ENCODE measurements around the gene MYL4.
"Not testable (repeated sequence)": the region's sequence is repeated elsewhere in the genome, so short reads cannot be mapped to it uniquely, and the experiment has no call there.

MYL4 gene

GRCh38 chr17:47262586-47262985 is 53.4 kb downstream of the MYL4 start:
- H3K4me3 ChIP-seq (ENCODE audit: low read depth, low read length) = no peak overlapping the region
- no peak for DNase-seq (ENCODE audit: low read depth, low spot score)
- CTCF ChIA-PET = no interaction called here
- POLR2A ChIA-PET = no interaction called here
- TF ChIP-seq CTCF (IDR thresholded peaks at IDR 0.05; ENCODE audit: insufficient read depth, low read length, missing control alignments) = no peak

- H3K4me3 ChIP-seq (ENCODE audit: low read depth, low read length) = no peak overlapping the region
- TF ChIP-seq CTCF (IDR thresholded peaks at IDR 0.05; ENCODE audit: insufficient read depth, low read length, missing control alignments) = no peak
- ChIA-PET CTCF (interaction anchor here (1.9 kb wide), 1 partner anchor 10 kb away, joined by 6 read pairs; the partner anchor contains the start of gene ITGB3), POLR2A (no interaction called here)
- DNase-seq (ENCODE audit: low read depth, low spot score) = no peak
Measured at GRCh38 chr17:47264166-47264565, 55.0 kb downstream of the MYL4 start.

GRCh38 chr17:47265983-47266541 is 56.9 kb downstream of the MYL4 start:
- POLR2A ChIA-PET = interaction anchor here (1.7 kb wide), 1 partner anchor 8 kb away, joined by 3 read pairs; no protein-coding TSS in a partner anchor
- no peak overlapping the region for H3K4me3 ChIP-seq (ENCODE audit: low read depth, low read length)
- DNase-seq (ENCODE audit: low read depth, low spot score) = no peak
- CTCF ChIA-PET = interaction anchor here (1.6 kb wide), 1 partner anchor 8 kb away, joined by 5 read pairs; no protein-coding TSS in a partner anchor
- TF ChIP-seq CTCF (IDR thresholded peaks at IDR 0.05; ENCODE audit: insufficient read depth, low read length, missing control alignments) = no peak

- no peak for DNase-seq (ENCODE audit: low read depth, low spot score)
- no peak for TF ChIP-seq CTCF (IDR thresholded peaks at IDR 0.05; ENCODE audit: insufficient read depth, low read length, missing control alignments)
- CTCF ChIA-PET = no interaction called here
- no peak overlapping the region for H3K4me3 ChIP-seq (ENCODE audit: low read depth, low read length)
- POLR2A ChIA-PET = interaction anchor here (1.7 kb wide), 1 partner anchor 9 kb away, joined by 3 read pairs; no protein-coding TSS in a partner anchor
Measured at GRCh38 chr17:47266782-47267181, 57.6 kb downstream of the MYL4 start.

- DNase-seq (ENCODE audit: low read depth, low spot score) = no peak
- ChIA-PET POLR2A (interaction anchor here (1.7 kb wide), 1 partner anchor 10 kb away, joined by 3 read pairs; no protein-coding TSS in a partner anchor), CTCF (no interaction called here)
- no peak for TF ChIP-seq CTCF (IDR thresholded peaks at IDR 0.05; ENCODE audit: insufficient read depth, low read length, missing control alignments)
- H3K4me3 ChIP-seq (ENCODE audit: low read depth, low read length) = no peak overlapping the region
Measured at GRCh38 chr17:47267354-47267828, 58.2 kb downstream of the MYL4 start.

DNA sequence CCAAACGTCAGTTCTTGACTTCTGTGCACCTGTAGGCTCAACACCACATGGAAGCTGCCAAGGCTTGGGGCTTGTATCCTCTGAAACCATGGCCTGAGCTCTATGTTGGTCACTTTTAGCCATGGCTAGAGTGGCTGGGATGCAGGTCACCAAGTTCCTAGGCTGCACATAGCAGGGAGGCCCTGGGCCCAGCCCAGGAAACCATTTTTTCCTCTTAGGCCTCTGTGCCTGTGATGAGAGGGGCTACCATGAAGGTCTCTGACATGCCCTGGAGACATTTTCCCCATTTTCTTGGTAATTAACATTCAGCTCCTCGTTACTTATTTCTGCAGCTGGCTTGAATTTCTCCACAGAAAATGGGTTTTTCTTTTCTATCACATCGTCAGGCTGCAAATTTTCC is 59.8 kb downstream of the MYL4 start:
- DNase-seq (ENCODE audit: low read depth, low spot score); H3K4me3 ChIP-seq (ENCODE audit: low read depth, low read length); POLR2A ChIA-PET: not testable (repeated sequence)
- CTCF ChIA-PET = interaction anchor here (0.9 kb wide), 1 partner anchor 39 kb away, joined by 3 read pairs; no protein-coding TSS in a partner anchor

DNA sequence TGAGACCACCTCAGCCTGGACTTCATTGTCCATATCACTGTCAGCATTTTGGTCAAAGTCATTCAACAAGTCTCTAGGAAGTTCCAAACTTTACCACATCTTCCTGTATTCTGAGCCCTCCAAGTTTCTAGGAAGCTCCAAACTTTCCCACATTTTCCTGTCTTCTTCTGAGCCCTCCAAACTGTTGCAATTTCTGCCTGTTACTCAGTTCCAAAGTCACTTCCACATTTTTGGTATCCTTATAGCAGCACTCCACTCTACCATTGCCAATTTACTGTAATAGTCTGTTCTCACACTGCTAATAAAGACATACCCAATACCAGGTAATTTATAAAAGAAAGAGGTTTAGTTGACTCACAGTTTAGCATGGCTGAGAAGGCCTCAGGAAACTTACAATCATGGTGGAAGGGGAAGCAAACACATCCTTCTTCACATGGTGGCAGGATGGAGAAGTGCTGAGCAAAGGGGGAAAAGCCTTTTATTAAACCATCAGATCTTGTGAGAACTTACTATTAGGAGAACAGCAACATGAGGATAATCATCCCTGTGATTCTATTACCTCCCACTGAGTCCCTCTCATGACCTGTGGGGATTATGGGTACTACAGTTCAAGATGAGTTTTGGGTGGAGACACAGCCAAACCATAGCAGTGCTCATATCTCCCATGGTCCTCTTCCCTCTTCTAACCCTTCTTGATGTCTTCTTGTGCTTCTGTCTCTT is 60.6 kb downstream of the MYL4 start:
- H3K4me3 ChIP-seq (ENCODE audit: low read depth, low read length); DNase-seq (ENCODE audit: low read depth, low spot score); CTCF ChIA-PET; POLR2A ChIA-PET: not testable (repeated sequence)

Measured in AG04449 (cell line).